Lung (tissue), 5 donors: ENCODE data around the gene ODC1. TPM values are rescaled to one million over a fixed set of nuclear protein-coding genes. Genes with fewer than 3 reads are reported as not detected.
A peak's percentile ranks its signal among the peaks of the same experiment; 100 is the strongest.

Experiments
- polyA plus RNA-seq, 2 donors: library from polyadenylated mRNA; stranded (reverse); fragments of 200-250 nt; gene quantifications; one replicate each; pipeline ENCODE4 v1.2.1, GENCODE V29; 2013
- small RNA-seq: library from RNA; depleted of rRNA; stranded (forward); fragments of <200 nt; gene quantifications from one replicate; pipeline ENCODE3, GENCODE V24; 2014; ENCODE audit warnings: low replicate concordance
- total RNA-seq, 2 donors: library from RNA; depleted of rRNA in 1 of 2; stranded (reverse); fragments of >200 nt in 1 of 2; gene quantifications; one replicate each; pipeline ENCODE4 v1.2.1, GENCODE V29; 2014 to 2021
- donor health status: Bipolar disorder and iron deficiency.
- donor health status: healthy.
- donor health status: DM: yes; HTN: yes; CAD: no.

The ODC1 gene
- total and polyA plus RNA-seq, 4 donors = 32.5 to 115 (median 75.4) TPM

Small RNAs within 50 kb of the gene (small RNA-seq; reads per million reads assigned to genes)
- 4.2 reads per million, percentile 94 among the genes with 10 or more reads in this experiment for gene SNORA80B

Other genes with a start within 250 kb of the ODC1 start
- gene HPCAL1, start 145.4 kb downstream of the ODC1 start, total RNA-seq = 100 to 1,000 TPM; 122 to 143 TPM
- gene HPCAL1, start 145.4 kb downstream of the ODC1 start, polyA plus RNA-seq = 100 to 1,000 TPM; 129 to 147 TPM
- 10 to 100 TPM; 19.8 to 29.1 TPM for gene NOL10, start 241.6 kb upstream of the ODC1 start, total RNA-seq
- 10 to 100 TPM in 1 of 2 donors, 1 to 10 TPM in 1; 8.7 to 12.3 TPM for gene NOL10, start 241.6 kb upstream of the ODC1 start, polyA plus RNA-seq